22Rv1 (cell line): Measurements from ENCODE around the gene AGMO.
"Not testable (repeated sequence)": the region's sequence is repeated elsewhere in the genome, so short reads cannot be mapped to it uniquely, and the experiment has no call there.

Experiments
- H3K27ac ChIP-seq: fragments of 450-650 bp; 2 replicates; pipeline ENCODE4 v1.5.1; 2017
- ZFX ChIP-seq: fragments of 450-650 bp; IDR thresholded peaks from 2 replicates; pipeline ENCODE4 v1.6.1; 2017; ENCODE audit warnings: antibody characterized with exemption, borderline replicate concordance
- TF ChIP-seq, protein P1 (sequence below): fragments of 450-650 bp; IDR thresholded peaks from 2 replicates; pipeline ENCODE4 v1.5.1; 2017; ENCODE audit warnings: mild to moderate bottlenecking

The AGMO gene

DNA sequence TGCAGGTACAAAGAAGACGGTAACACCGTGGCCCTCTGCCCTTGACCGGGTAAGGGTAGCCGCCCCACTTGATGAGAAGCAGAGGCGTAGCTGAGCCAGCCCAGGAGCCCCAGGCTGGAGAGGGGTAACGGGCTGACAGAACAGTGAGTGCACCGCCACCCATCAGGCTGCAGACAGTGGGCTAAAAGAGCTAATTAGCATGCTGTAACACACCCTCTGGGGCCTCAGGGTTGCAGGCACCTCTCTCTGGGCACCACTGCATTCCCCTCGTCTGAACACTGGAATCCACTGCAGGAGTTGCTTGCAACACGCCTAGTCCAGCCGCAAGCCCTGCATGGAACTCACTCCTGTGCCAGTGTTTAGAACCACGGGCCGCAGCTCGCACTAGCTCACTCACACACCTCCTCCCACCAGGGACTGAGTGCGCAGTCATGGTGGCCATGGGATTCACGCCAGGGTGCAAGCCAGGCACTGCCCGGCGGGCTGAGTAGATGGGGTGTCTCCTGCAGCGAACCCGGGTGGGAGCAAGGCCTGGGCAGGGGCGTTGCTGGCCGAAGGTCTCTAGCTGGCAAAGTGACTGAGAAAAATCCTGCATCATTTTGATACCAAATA is 36.1 kb downstream of the AGMO start:
- no peak for TF ChIP-seq ZFX
- TF ChIP-seq, protein P1, sequence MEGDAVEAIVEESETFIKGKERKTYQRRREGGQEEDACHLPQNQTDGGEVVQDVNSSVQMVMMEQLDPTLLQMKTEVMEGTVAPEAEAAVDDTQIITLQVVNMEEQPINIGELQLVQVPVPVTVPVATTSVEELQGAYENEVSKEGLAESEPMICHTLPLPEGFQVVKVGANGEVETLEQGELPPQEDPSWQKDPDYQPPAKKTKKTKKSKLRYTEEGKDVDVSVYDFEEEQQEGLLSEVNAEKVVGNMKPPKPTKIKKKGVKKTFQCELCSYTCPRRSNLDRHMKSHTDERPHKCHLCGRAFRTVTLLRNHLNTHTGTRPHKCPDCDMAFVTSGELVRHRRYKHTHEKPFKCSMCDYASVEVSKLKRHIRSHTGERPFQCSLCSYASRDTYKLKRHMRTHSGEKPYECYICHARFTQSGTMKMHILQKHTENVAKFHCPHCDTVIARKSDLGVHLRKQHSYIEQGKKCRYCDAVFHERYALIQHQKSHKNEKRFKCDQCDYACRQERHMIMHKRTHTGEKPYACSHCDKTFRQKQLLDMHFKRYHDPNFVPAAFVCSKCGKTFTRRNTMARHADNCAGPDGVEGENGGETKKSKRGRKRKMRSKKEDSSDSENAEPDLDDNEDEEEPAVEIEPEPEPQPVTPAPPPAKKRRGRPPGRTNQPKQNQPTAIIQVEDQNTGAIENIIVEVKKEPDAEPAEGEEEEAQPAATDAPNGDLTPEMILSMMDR: no peak
- no peak overlapping the region for H3K27ac ChIP-seq

DNA sequence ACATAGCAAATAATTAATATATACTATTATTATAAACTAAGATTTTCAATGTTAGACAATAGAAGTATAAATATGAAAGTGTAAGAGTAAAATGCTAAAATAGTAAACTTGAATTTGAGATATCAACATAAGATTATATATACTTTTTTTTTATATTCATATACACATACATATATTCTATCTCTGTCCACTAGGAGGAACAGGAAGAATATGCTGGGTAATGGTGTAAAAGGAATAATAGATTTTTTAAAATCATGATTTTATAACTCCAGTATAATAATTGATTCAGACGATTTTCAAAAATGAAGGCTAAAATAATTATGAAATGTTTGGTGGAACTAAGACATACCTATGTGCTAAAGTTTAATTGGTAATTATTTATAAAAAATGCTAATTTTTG is 37.7 kb downstream of the AGMO start:
- H3K27ac ChIP-seq: no peak overlapping the region
- no peak for TF ChIP-seq ZFX
- TF ChIP-seq, protein P1: no peak

DNA sequence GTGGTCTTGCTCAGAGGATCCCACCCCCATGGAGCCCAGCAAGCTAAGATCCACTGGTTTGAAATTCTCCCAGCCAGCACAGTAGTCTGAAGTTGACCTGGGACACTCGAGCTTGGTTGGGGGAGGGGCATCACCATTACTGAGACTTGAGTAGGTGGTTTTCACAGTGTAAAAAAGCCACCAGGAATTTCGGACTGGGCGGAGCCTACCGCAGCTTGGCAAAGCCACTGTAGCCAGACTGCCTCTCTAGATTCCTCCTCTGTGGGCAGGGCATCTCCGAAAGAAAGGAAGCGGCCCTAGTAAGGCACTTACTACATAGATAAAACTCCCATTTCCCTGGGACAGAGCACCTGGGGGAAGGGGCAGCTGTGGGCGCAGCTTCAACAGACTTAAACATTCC is 44.0 kb downstream of the AGMO start:
- not testable (repeated sequence) for H3K27ac ChIP-seq

DNA sequence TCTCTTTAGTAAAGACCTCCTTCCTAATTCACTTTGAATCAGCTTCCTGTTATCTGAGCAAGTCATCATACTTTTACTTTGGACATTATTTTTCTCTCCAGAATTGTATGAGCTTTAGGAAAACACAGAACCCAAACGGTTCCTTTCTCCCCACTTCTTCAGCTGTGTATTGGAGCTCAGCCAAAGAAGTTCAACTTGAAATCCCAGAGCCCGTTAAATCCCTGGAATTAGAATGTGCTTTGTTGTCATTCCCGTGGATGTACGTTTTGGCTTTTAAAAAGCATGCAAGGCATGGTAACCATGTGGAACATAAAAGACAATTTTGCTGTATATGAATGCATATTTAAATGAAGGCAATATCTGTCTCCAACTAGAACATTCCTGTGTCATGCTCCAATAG is 46.6 kb downstream of the AGMO start:
- no peak for TF ChIP-seq ZFX
- TF ChIP-seq, protein P1: no peak
- H3K27ac ChIP-seq: no peak overlapping the region

DNA sequence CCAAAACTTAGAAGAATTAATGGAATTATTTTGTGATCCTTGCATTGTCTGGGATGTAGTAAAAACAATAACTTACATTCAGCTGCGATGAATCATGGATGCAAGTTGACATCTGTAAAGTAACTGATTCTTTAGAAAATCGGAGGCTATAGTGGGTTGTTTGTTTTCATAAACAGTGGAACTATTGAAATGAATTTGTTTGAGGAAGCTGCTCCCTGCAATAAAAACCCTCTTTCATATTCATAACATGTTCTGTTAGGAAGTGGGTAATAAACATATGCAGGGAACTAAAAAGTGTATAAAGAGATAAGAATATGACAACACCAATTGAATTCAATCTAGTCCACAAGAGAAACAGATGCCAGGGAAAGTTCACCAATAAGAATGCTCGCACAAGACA is 53.6 kb downstream of the AGMO start:
- TF ChIP-seq ZFX: no peak
- TF ChIP-seq, protein P1: no peak
- H3K27ac ChIP-seq: no peak overlapping the region

DNA sequence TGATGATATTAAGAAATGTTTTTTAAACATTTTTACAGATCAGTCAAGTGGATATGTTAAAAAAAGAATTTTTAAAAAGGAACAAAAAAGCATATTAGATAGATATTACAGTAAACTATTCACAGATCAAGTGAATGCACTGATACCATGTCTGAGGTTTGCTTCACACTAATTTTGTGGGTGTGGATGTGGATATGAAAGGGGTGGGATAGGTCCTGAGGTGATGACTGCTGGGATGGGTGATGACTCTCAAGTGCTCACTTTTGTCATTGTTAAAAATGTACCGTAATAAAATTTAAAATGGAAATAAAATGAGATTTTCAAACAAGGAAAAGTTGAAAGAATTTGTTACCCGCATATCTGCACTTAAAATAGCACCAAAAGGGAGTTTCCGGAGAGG is 54.1 kb downstream of the AGMO start:
- no peak overlapping the region for H3K27ac ChIP-seq
- TF ChIP-seq, protein P1: no peak
- no peak for TF ChIP-seq ZFX

DNA sequence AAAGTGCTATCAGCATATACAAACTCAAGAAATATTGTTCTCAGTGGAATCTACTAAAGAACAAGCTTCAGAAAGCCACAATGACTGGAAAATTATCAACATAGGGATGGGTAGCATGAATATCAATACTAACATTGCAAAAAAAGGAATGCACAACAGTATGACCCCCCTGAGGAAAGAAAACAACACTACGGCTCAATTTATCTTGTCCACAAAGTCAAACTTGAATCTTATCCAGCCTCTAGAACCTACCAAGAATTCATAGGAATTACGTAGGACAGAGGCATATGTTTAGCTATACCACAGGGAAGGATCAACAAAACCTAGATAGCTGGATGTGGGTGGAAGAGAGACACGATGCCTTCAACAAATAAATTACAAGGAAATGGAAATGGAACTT is 54.6 kb downstream of the AGMO start:
- TF ChIP-seq, protein P1: no peak
- no peak for TF ChIP-seq ZFX
- H3K27ac ChIP-seq: no peak overlapping the region

DNA sequence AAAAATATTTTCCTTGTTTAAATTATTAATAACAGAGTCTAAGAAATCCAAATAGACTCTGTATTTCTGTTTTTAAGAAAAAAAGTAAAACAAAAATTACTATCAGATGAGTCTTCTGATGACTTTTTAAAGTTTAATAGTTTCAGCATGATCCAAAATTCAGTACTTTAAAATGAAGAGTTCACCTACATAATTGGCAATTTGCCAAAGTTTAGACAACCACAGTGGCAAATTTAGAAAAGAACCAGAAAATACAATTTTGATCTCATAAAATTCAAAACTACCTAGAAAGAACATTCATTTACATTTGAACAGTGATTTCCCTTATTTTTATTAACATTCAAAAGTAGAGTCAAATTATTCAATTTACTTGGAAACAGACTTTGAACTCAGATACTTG is 56.1 kb downstream of the AGMO start:
- no peak overlapping the region for H3K27ac ChIP-seq
- no peak for TF ChIP-seq ZFX
- TF ChIP-seq, protein P1: no peak
